PFSK-1 (cell line): Measurements from ENCODE around the gene ARHGAP21.

Source experiments
- POLR2AphosphoS5 ChIP-seq: IDR thresholded peaks from 2 replicates; pipeline ENCODE4 v1.6.1; 2012; ENCODE audit warnings: low read depth, mild to moderate bottlenecking, control low read depth, low read length, moderate library complexity
- TF ChIP-seq, protein P1 (sequence below), 2 experiments: IDR thresholded peaks; 2 replicates each; pipeline versions ENCODE4 v1.6.1 to v1.8.0; 2011 to 2012; ENCODE audit warnings: low read depth in 2 of 2, low read length in 2 of 2, control low read depth in 1 of 2, inconsistent platforms in 1 of 2, mild to moderate bottlenecking in 1 of 2, moderate library complexity in 1 of 2; ENCODE audit not compliant: insufficient read depth in 1 of 2

DNA sequence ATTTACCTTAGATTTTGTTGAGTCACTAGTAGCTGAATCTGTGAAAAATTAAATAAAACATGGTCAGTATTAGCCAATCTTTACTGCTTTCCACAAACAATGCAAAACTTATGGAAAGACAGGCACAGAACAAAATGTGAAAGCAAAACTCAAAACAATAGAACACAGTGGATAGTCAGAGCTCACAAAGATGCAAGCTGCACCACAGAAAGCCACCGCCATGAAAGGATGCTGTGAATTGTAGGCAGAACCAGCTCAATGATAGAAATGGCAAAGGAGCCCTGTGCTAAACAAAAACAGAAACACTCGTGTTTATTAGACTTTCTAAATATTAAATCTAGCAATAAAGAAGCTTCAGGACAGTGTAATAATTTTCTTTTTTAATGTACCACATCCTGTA lies 134.4 kb downstream of the ARHGAP21 start:
- TF ChIP-seq POLR2AphosphoS5 = no peak
- TF ChIP-seq, protein P1, sequence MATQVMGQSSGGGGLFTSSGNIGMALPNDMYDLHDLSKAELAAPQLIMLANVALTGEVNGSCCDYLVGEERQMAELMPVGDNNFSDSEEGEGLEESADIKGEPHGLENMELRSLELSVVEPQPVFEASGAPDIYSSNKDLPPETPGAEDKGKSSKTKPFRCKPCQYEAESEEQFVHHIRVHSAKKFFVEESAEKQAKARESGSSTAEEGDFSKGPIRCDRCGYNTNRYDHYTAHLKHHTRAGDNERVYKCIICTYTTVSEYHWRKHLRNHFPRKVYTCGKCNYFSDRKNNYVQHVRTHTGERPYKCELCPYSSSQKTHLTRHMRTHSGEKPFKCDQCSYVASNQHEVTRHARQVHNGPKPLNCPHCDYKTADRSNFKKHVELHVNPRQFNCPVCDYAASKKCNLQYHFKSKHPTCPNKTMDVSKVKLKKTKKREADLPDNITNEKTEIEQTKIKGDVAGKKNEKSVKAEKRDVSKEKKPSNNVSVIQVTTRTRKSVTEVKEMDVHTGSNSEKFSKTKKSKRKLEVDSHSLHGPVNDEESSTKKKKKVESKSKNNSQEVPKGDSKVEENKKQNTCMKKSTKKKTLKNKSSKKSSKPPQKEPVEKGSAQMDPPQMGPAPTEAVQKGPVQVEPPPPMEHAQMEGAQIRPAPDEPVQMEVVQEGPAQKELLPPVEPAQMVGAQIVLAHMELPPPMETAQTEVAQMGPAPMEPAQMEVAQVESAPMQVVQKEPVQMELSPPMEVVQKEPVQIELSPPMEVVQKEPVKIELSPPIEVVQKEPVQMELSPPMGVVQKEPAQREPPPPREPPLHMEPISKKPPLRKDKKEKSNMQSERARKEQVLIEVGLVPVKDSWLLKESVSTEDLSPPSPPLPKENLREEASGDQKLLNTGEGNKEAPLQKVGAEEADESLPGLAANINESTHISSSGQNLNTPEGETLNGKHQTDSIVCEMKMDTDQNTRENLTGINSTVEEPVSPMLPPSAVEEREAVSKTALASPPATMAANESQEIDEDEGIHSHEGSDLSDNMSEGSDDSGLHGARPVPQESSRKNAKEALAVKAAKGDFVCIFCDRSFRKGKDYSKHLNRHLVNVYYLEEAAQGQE (IDR thresholded peaks at IDR 0.05; ENCODE audit: insufficient read depth in 1 of 2, low read depth in 2 of 2, low read length in 2 of 2) = no peak
